Measurements from ENCODE around the gene NEK10.

DNA sequence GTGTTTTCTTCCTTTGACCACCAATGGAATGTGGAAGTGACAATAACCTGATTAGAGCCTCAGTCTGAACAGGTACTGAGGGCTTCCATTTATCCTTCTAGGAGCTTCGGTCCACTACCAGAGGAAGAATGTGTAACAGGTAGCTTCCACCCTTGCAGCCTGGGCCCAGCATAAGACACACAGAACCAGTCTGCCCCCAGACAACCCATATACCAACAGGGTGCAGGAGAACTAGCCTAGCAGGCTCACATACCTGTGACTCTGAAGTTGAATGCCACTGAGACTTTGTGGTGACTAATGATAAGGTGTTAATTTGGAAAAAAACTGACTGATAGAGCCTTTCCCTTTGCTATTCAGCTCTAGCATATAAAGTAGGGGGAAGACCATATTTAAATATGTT, 166.2 kb downstream of the NEK10 start:
- TF ChIP-seq, protein P1, sequence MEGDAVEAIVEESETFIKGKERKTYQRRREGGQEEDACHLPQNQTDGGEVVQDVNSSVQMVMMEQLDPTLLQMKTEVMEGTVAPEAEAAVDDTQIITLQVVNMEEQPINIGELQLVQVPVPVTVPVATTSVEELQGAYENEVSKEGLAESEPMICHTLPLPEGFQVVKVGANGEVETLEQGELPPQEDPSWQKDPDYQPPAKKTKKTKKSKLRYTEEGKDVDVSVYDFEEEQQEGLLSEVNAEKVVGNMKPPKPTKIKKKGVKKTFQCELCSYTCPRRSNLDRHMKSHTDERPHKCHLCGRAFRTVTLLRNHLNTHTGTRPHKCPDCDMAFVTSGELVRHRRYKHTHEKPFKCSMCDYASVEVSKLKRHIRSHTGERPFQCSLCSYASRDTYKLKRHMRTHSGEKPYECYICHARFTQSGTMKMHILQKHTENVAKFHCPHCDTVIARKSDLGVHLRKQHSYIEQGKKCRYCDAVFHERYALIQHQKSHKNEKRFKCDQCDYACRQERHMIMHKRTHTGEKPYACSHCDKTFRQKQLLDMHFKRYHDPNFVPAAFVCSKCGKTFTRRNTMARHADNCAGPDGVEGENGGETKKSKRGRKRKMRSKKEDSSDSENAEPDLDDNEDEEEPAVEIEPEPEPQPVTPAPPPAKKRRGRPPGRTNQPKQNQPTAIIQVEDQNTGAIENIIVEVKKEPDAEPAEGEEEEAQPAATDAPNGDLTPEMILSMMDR (IDR thresholded peaks at IDR 0.05) = no peak
- no peak for TF ChIP-seq POLR2A (IDR thresholded peaks at IDR 0.05)
